Peyer's patch (tissue), 4 donors: ENCODE measurements around the gene LGMN.

ENCODE experiments used
- CTCF ChIP-seq, 6 experiments: fragments of 450-650 bp in 4 of 6; fragments of 200-600 bp in 2 of 6; sonication (generic) in 1 of 6; IDR thresholded peaks; one replicate each; pipeline ENCODE4 v1.5.1; 2017 to 2019; ENCODE audit warnings: antibody characterized with exemption in 6 of 6, mild to moderate bottlenecking in 3 of 6, moderate library complexity in 1 of 6
- POLR2A ChIP-seq, 2 donors: fragments of 450-650 bp; IDR thresholded peaks; one replicate each; pipeline ENCODE4 v1.5.1; 2017; ENCODE audit warnings: antibody characterized with exemption in 2 of 2, mild to moderate bottlenecking in 2 of 2, moderate library complexity in 2 of 2

GRCh38 chr14:92719890-92720323, 28.5 kb downstream of the LGMN start:
- TF ChIP-seq CTCF (IDR thresholded peaks at IDR 0.05) (no peak), POLR2A (IDR thresholded peaks at IDR 0.05) (no peak)
